ENCODE measurements around the gene TLCD3A.
"Not testable (repeated sequence)": the region's sequence is repeated elsewhere in the genome, so short reads cannot be mapped to it uniquely, and the experiment has no call there.

DNA sequence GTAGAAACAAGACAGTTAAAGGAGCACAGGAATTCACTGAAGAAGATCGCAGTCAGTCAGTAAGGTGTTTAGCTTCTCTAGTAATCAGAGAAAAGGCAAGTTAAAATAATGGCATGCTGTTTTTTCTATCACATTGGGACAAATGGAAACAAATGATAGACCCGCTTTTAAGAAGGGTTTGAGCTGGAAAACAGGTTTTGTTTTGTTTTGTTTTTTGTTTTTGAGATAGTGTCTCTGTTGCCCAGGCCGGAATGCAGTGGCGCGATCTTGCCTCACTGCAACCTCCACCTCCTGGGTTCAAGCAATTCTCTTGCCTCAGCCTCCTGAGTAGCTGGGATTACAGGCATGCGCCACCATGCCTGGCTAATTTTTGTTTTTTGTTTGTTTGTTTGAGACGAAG is 53.5 kb downstream of the TLCD3A start:
- TF ChIP-seq, protein P1, sequence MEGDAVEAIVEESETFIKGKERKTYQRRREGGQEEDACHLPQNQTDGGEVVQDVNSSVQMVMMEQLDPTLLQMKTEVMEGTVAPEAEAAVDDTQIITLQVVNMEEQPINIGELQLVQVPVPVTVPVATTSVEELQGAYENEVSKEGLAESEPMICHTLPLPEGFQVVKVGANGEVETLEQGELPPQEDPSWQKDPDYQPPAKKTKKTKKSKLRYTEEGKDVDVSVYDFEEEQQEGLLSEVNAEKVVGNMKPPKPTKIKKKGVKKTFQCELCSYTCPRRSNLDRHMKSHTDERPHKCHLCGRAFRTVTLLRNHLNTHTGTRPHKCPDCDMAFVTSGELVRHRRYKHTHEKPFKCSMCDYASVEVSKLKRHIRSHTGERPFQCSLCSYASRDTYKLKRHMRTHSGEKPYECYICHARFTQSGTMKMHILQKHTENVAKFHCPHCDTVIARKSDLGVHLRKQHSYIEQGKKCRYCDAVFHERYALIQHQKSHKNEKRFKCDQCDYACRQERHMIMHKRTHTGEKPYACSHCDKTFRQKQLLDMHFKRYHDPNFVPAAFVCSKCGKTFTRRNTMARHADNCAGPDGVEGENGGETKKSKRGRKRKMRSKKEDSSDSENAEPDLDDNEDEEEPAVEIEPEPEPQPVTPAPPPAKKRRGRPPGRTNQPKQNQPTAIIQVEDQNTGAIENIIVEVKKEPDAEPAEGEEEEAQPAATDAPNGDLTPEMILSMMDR (IDR thresholded peaks at IDR 0.05; ENCODE audit: poor library complexity): not testable (repeated sequence)
- TF ChIP-seq EZH2 (IDR thresholded peaks at IDR 0.05; ENCODE audit: borderline replicate concordance); EZH2phosphoT487 (IDR thresholded peaks at IDR 0.05; ENCODE audit: low read depth, severe bottlenecking, unreplicated experiment): not testable (repeated sequence)

Data from hepatocyte (in vitro differentiated cells).